DLD1 (cell line): ENCODE data around the gene RGS1.

Experiments
- in situ Hi-C: cut with HindIII; loops from 2 replicates; pipeline ENCODE4 v1.10.0; 2017; ENCODE audit warnings: low sequenced_read_pairs

RGS1 gene

GRCh38 chr1:192609110-192610079, 33.8 kb downstream of the RGS1 start:
- in situ Hi-C loops = loop anchor here (25.0 kb wide), 1 partner anchor 403 kb away; no protein-coding TSS in a partner anchor

DNA sequence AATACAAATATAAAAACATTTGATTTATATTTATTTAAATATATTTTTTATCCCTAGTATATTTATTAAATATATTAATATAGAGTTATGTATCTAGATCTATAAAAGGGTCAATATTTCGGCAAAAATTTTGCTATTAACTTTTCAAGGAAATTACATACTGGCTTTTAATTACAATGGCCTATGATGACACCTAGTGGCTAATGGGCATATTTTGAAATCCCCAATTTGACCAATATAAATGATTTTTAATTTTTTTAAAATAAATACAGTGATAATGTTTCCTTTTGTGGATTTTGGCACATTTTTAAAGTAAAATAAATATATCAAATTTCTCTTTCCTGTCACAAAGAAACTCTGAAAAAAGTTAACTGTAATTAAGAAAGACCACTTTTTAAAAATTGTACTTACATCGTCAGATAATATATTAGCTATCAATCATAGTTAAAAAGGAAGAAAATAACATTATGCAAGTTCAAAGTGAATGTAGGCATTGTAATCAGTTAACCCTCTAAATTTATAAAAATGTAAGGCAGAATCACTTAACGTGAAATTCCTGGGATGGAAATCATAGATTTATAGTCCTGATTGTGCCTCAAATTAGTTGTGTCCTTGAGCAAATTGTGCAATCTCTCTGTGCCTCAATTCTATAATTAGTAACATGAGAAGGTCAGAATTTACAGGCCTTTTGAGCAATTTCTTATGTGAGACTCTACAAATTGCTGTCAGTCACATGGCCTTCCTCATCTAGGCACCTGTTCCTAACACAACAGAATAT, 34.7 kb downstream of the RGS1 start:
- in situ Hi-C loops = loop anchor here (25.0 kb wide), 1 partner anchor 402 kb away; no protein-coding TSS in a partner anchor

GRCh38 chr1:192615055-192615454, 39.5 kb downstream of the RGS1 start:
- in situ Hi-C loops = loop anchor here (25.0 kb wide), 1 partner anchor 397 kb away; no protein-coding TSS in a partner anchor

DNA sequence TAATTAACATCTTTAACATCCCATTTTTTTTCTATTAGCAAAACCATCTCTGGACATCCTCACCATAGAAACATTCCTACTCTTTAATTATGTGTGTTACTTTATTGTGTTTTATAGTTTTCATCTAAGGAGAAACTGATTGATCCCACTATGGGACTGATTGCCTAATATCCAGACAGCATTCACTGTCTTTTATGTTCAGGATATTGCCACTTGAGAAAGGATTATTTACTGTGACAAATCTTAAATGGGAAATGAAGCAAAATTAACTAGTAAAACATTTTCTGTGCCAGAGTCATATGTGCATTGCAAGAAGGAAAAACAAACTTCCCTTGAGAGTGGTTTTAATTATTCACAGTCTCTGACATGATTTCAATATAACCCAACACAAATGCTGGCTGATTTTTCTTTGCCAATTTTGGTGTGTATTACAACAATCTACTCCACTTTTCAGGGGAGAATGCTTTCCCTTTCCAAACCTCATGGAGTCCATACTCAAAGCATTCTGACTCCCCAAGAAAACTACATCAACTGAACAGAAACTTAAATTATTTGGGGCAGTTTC, 44.6 kb downstream of the RGS1 start:
- in situ Hi-C loops = loop anchor here (25.0 kb wide), 1 partner anchor 392 kb away; no protein-coding TSS in a partner anchor

DNA sequence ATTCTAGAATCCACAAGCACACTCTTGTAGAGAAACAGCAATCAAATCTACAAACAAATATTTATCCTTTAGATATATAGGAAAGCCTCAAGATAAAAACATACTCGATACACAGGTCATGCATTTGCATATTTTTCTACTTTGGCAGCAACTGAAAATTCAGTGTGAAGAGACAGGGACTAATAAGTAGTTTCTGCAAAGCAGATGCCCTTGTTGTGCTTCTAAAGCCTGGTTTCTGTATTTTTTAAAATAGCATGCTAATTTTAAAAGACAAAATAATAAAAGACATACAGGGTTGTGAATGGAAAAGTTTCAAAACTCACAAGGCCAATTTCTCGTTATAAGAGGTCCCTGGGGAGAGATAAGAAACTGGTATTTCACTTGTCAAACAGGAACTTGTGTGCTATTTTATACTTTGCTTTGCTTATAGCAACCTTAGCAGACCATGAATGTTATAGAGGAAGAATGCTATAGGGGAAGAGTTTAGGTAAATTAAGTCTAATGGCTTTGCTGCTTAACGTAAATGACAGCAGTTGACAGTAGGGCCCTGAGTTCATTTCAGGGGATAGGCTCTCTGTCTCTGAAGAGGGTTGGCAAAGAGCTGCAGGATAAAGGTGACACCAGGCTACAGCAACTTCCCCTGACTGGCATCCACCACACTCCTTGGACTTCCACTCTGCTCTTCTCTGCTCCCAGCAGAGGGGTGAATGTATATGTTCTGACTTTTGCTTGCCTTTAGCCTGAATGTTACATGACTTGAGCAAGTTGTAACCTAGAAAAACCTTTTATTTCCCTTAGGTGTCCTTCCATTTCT, 51.0 kb downstream of the RGS1 start:
- in situ Hi-C loops = no loop called here

GRCh38 chr1:192627901-192628300, 52.3 kb downstream of the RGS1 start:
- in situ Hi-C loops = no loop called here

GRCh38 chr1:192628396-192629057, 53.0 kb downstream of the RGS1 start:
- in situ Hi-C loops = no loop called here

DNA sequence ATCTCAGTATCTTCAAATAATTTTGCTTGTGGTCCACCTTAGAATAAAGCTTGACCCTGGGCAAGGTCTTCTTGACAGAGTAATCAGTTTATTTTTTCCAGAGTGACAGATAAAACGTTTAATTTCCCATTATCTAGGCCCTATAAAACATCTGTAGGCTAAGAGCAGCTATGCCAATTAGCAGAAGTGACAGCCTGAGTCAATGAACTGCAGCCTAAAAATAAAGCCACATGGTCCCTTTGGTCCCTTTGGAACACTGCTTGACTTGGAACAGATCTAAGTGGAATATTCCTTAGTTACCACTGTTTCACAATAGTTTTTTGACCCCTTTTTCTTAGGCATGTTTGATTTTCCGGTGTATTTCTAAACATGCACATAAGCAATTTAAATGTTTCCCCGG, 54.0 kb downstream of the RGS1 start:
- in situ Hi-C loops = no loop called here
